ENCODE data around the gene DTX1. TPM values are rescaled to one million over a fixed set of nuclear protein-coding genes. Genes with fewer than 3 reads are reported as not detected.
A peak's percentile ranks its signal among the peaks of the same experiment; 100 is the strongest.

The DTX1 gene
- total RNA-seq, 4 donors from 2014 or later, result 1.1 to 3.4 (median 1.7) TPM

DNA sequence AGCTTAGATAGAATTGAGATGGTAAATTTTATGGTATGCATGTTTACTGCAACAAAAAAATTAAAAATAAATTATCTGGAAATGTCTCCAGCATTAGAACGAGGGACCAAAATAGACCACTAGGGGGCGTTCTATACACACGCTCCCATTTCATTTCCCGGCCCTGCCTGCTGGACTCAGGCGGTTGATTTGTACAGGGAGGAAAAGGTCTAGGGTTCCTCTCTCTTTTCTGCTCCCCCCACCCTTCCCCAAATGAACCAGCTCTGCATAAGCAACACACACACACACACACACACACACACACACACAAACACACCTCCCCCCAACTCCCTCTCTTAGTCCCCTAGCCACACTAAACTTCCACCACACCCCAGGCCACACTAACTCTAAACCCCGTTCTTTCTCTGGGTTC is 7.8 kb upstream of the DTX1 start:
- no peaks in the 10 kb centered on the region for H3K9me3 ChIP-seq
- WGBS, result 10% methylated on average over 6 of the region's 6 CpGs
- H3K4me1 ChIP-seq, result no peaks in the 10 kb centered on the region
- no peak overlapping the region for H3K4me3 ChIP-seq
- no peaks in the 10 kb centered on the region for H3K36me3 ChIP-seq
- no peak overlapping the region for H3K27ac ChIP-seq
- H3K27me3 ChIP-seq, result peaks cover 22% of the 10 kb centered on the region
- TF ChIP-seq POLR2A (IDR thresholded peaks at IDR 0.05) (no peak), CTCF (IDR thresholded peaks at IDR 0.05) (peak; percentile 79 to 80), EP300 (IDR thresholded peaks at IDR 0.05) (no peak)
- no peak for DNase-seq (ENCODE audit: low spot score in 2 of 2)

DNA sequence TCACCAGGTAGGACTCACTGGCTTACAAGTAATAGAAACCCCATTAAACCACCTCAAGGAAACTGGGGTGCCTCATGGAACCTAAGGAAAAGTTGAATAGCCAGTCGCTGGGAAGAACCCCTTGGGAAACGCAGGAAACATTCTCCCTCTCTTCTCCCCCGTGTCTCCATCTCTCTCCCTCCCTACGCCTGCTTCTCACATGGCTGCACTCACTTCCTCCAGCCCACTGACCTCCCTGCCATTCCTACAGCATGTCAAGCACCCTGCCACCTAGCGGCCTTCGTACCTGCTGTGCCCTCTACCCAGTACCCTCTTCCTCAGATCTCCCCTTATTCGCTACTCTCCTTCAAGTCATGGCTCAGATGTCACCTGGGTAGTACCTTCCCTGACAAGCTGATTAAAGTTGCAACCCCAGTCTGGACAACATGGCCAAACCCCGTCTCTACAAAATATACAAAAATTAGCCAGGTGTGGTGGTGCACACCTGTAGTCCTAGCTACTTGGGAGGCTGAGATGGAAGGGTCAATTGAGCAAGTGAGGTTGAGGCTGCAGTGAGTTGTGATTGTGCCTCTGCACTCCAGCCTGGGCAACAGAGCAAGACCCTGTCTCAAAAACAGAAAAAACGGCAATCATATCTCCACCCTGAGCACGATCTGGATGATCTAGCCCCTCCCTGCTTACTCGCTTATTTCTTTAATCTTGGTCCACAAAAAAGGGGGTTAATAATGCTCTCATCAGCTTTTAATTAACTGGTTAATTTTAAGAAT is 6.4 kb upstream of the DTX1 start:
- no peaks in the 10 kb centered on the region for H3K36me3 ChIP-seq
- no peak for TF ChIP-seq POLR2AphosphoS5 (IDR thresholded peaks at IDR 0.05)
- no peak for TF ChIP-seq EP300 (IDR thresholded peaks at IDR 0.05)
- WGBS, result 59% methylated on average over 11 of the region's 11 CpGs
- H3K27ac ChIP-seq, result no peak overlapping the region
- no peak overlapping the region for H3K4me3 ChIP-seq
- no peak for DNase-seq (ENCODE audit: low spot score in 2 of 2)
- H3K27me3 ChIP-seq, result peaks cover 17% of the 10 kb centered on the region
- no peaks in the 10 kb centered on the region for H3K9me3 ChIP-seq
- H3K4me1 ChIP-seq, result no peaks in the 10 kb centered on the region

GRCh38 chr12:113050795-113051194 is 5.7 kb upstream of the DTX1 start:
- no peaks in the 10 kb centered on the region for H3K9me3 ChIP-seq

DNA sequence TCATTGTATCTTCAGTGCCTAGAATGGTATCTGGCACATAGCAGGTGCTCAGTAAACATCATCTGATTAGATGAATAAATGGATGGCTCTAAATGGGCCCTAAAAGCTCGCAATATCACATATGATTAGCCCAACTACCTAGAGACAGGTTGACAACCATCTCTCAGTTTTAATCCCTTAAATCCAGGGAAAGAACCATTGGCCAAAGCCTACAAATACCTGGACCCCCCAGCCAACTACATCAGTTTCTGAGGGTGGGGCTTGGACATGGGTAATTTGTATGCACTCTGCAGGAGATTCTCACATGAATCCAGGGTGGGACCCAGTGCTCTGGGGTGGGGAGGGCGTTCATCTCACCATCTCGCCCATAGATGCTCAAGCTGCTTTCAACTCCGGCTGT is 4.8 kb upstream of the DTX1 start:
- H3K4me3 ChIP-seq, result no peak overlapping the region
- H3K27ac ChIP-seq, result no peak overlapping the region
- DNase-seq (ENCODE audit: low spot score in 2 of 2), result no peak
- no peaks in the 10 kb centered on the region for H3K36me3 ChIP-seq
- TF ChIP-seq POLR2AphosphoS5 (IDR thresholded peaks at IDR 0.05) (no peak), EP300 (IDR thresholded peaks at IDR 0.05) (no peak), CTCF (IDR thresholded peaks at IDR 0.05) (no peak), POLR2A (IDR thresholded peaks at IDR 0.05) (no peak)
- peaks cover 6% of the 10 kb centered on the region for H3K4me1 ChIP-seq
- H3K27me3 ChIP-seq, result peaks cover 29% of the 10 kb centered on the region
- 94% methylated on average over 1 of the region's 4 CpGs for WGBS
- no peaks in the 10 kb centered on the region for H3K9me3 ChIP-seq

More at GRCh38 chr12:113050795-113051194, 5.7 kb upstream of the DTX1 start:
- Histone ChIP-seq H3K27me3 (peaks cover 19% of the 10 kb centered on the region), H3K4me3 (no peak overlapping the region), H3K36me3 (no peaks in the 10 kb centered on the region), H3K27ac (no peak overlapping the region), H3K4me1 (no peaks in the 10 kb centered on the region)
- TF ChIP-seq EP300 (IDR thresholded peaks at IDR 0.05) (no peak), POLR2AphosphoS5 (IDR thresholded peaks at IDR 0.05) (no peak), POLR2A (IDR thresholded peaks at IDR 0.05) (no peak), CTCF (IDR thresholded peaks at IDR 0.05) (no peak)
- WGBS, result 87% methylated on average over 7 of the region's 7 CpGs
- DNase-seq (ENCODE audit: low spot score in 2 of 2), result no peak

DNA sequence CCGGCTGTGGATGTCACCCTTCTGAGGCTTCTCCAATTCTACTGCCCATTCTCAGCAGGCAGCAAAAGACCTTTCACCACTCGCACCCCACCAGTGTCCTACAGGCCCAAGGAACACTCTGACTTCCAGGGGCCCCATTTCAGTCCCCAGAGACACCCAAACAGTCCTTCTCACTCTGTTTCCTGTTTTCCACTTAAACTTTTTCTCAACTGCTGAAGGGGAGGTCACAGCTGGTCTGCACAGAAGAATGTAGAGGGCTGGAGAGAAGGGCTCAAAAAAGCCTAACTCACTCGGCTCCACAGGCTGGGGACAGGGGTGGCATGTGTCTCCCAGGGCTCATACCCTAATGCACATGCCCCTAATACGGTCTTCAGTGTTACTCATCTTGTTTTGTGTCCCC is 4.2 kb upstream of the DTX1 start:
- Histone ChIP-seq H3K27ac (no peak overlapping the region), H3K4me3 (no peak overlapping the region), H3K9me3 (no peaks in the 10 kb centered on the region), H3K4me1 (peaks cover 12% of the 10 kb centered on the region), H3K27me3 (peaks cover 35% of the 10 kb centered on the region), H3K36me3 (no peaks in the 10 kb centered on the region)
- no peak for TF ChIP-seq POLR2AphosphoS5 (IDR thresholded peaks at IDR 0.05)
- 62% methylated on average over 4 of the region's 4 CpGs for WGBS
- no peak for DNase-seq (ENCODE audit: low spot score in 2 of 2)

- no peak overlapping the region for H3K4me3 ChIP-seq
- no peak overlapping the region for H3K27ac ChIP-seq
- WGBS, result 67% methylated on average over 4 of the region's 4 CpGs
- no peaks in the 10 kb centered on the region for H3K36me3 ChIP-seq
- no peak for TF ChIP-seq CTCF (IDR thresholded peaks at IDR 0.05)
- no peak for TF ChIP-seq POLR2AphosphoS5 (IDR thresholded peaks at IDR 0.05)
- TF ChIP-seq POLR2A (IDR thresholded peaks at IDR 0.05), result no peak
- no peak for TF ChIP-seq EP300 (IDR thresholded peaks at IDR 0.05)
- peaks cover 46% of the 10 kb centered on the region for H3K27me3 ChIP-seq
- H3K4me1 ChIP-seq, result peaks cover 13% of the 10 kb centered on the region
- H3K9me3 ChIP-seq, result no peaks in the 10 kb centered on the region
- no peak for DNase-seq (ENCODE audit: low spot score in 2 of 2)
These were observed 1.5 kb upstream of the DTX1 start for GRCh38 chr12:113054948-113055486.

All from suprapubic skin (tissue), 4 donors.